Panc1 (cell line): ENCODE measurements around the gene FGF4. TPM values are rescaled to one million over a fixed set of nuclear protein-coding genes. Genes with fewer than 3 reads are reported as not detected.

ENCODE experiments used
- ATAC-seq: fragments of 200-7000 bp; cut with Tn5 transposase; 2 replicates; pipeline ENCODE4 v1.9.1; 2020; ENCODE audit warnings: mild to moderate bottlenecking, moderate library complexity
- BruUV-seq: library from RNA; stranded (reverse); fragments of 400-500 nt; replicated peaks from 2 replicates; lab custom pipeline; 2021; lab: Mats Ljungman, UMichigan
- CTCF ChIA-PET: fragments of 300-600 bp; sonication (Branson Sonifier 250); formaldehyde crosslinking; loops from one replicate; lab custom pipeline; 2022; ENCODE audit warnings: antibody characterized with exemption; lab: Charles Lee
- POLR2A ChIA-PET: fragments of 300-600 bp; sonication (Branson Sonifier 250); formaldehyde crosslinking; loops from one replicate; lab custom pipeline; 2022; ENCODE audit warnings: antibody characterized with exemption; lab: Charles Lee
- DNase-seq: peaks from one replicate; pipeline ENCODE4 v3.0.0-alpha.2; 2010; ENCODE audit warnings: low read depth, low spot score
- H3K27ac ChIP-seq: 2 replicates; pipeline ENCODE4 v1.5.1; 2011; ENCODE audit warnings: mild to moderate bottlenecking, low read length, inconsistent platforms
- H3K27me3 ChIP-seq: fragments of 200-500 bp; sonication (Bioruptor generic); 2 replicates; pipeline ENCODE4 v1.6.0; 2014; ENCODE audit warnings: low read length, inconsistent platforms; ENCODE audit not compliant: control insufficient read depth, insufficient read depth
- H3K36me3 ChIP-seq: fragments of 200-500 bp; sonication (Bioruptor generic); 2 replicates; pipeline ENCODE4 v1.5.1; 2014; ENCODE audit warnings: inconsistent platforms, mild to moderate bottlenecking, low read length, moderate library complexity; ENCODE audit not compliant: control insufficient read depth, insufficient read depth
- H3K4me1 ChIP-seq: 2 replicates; pipeline ENCODE4 v1.5.1; 2011; ENCODE audit warnings: inconsistent platforms, mild to moderate bottlenecking, low read length, moderate library complexity; ENCODE audit not compliant: control insufficient read depth, insufficient read depth
- H3K4me3 ChIP-seq, 2 experiments: 2 replicates each; pipeline ENCODE4 v1.5.1; 2011 to 2012; ENCODE audit warnings: low read depth in 2 of 2, low read length in 2 of 2, mild to moderate bottlenecking in 2 of 2, inconsistent platforms in 1 of 2, moderate library complexity in 1 of 2
- H3K9me3 ChIP-seq: fragments of 200-500 bp; sonication (Bioruptor generic); 2 replicates; pipeline ENCODE4 v1.5.1; 2014; ENCODE audit warnings: low read depth, mild to moderate bottlenecking, inconsistent platforms, low read length, moderate library complexity; ENCODE audit not compliant: control insufficient read depth, insufficient read depth
- CTCF ChIP-seq: fragments of 450-650 bp; IDR thresholded peaks from 2 replicates; pipeline ENCODE4 v1.5.1; 2017; ENCODE audit warnings: mild to moderate bottlenecking
- POLR2AphosphoS5 ChIP-seq: IDR thresholded peaks from 2 replicates; pipeline ENCODE4 v1.6.1; 2012; ENCODE audit warnings: mild to moderate bottlenecking, low read depth, low read length, moderate library complexity
- SIN3A ChIP-seq: IDR thresholded peaks from 2 replicates; pipeline ENCODE4 v1.6.1; 2012; ENCODE audit warnings: low read depth, mild to moderate bottlenecking, low read length, moderate library complexity, borderline replicate concordance; ENCODE audit not compliant: insufficient read depth
- TCF7L2 ChIP-seq: IDR thresholded peaks from 2 replicates; pipeline ENCODE4 v1.6.1; 2011; ENCODE audit warnings: mild to moderate bottlenecking, low read depth, low read length, inconsistent platforms
- in situ Hi-C: cut with HindIII; loops from 2 replicates; pipeline ENCODE4 v1.10.0; 2016; ENCODE audit warnings: low sequenced_read_pairs, low pct_unique_long_range_greater_than_20kb
- intact Hi-C: fragments of 100-400 bp; cut with micrococcal nuclease; formaldehyde crosslinking; loops from one replicate; pipeline ENCODE4 v1.10.0; 2022; ENCODE audit not compliant: unreplicated experiment
- total RNA-seq: library from RNA; stranded (reverse); gene quantifications from one replicate; pipeline ENCODE4 v1.2.1, GENCODE V29; 2021; ENCODE audit not compliant: unreplicated experiment
- TF ChIP-seq, protein P1 (sequence below), 2 experiments: IDR thresholded peaks; 2 replicates each; pipeline ENCODE4 v1.6.1; 2011 to 2012; ENCODE audit warnings: low read depth in 2 of 2, control low read depth in 1 of 2, low read length in 1 of 2, mild to moderate bottlenecking in 1 of 2, moderate library complexity in 1 of 2; ENCODE audit not compliant: insufficient read depth in 1 of 2

Gene FGF4
- total RNA-seq, 1 experiment from 2014 or later, result not detected

DNA sequence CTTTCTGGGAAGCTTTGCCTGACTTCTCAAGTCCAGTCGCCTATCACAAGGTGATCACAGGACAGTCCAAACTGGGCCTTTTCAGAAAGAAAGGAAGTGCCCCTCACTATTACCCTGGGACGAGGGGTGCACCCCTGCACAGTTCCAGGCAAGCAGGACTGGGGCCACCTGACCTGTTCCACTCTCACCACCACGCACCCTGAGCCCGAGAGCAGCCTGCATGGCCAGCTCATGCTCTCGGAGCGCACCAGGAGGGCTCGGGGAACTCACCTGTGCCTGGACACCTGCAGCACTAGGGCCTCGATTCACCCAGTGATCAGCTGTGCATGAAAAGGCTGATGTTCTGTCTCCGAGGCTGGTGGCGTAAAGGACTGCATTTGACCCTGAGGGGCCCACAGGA, 12.8 kb upstream of the FGF4 start:
- POLR2A ChIA-PET, result interaction anchor here (0.6 kb wide), 1 partner anchor 109 kb away, joined by 3 read pairs; no protein-coding TSS in a partner anchor
- in situ Hi-C loops, result no loop called here
- Histone ChIP-seq H3K27ac (no peak overlapping the region), H3K9me3 (no peaks in the 10 kb centered on the region), H3K4me3 (no peak overlapping the region), H3K27me3 (no peaks in the 10 kb centered on the region), H3K36me3 (no peaks in the 10 kb centered on the region), H3K4me1 (no peaks in the 10 kb centered on the region)
- intact Hi-C loops, result no loop called here
- CTCF ChIA-PET, result no interaction called here
- no peak for DNase-seq
- no peak for ATAC-seq
- no peak for TF ChIP-seq POLR2AphosphoS5
- TF ChIP-seq, protein P1, sequence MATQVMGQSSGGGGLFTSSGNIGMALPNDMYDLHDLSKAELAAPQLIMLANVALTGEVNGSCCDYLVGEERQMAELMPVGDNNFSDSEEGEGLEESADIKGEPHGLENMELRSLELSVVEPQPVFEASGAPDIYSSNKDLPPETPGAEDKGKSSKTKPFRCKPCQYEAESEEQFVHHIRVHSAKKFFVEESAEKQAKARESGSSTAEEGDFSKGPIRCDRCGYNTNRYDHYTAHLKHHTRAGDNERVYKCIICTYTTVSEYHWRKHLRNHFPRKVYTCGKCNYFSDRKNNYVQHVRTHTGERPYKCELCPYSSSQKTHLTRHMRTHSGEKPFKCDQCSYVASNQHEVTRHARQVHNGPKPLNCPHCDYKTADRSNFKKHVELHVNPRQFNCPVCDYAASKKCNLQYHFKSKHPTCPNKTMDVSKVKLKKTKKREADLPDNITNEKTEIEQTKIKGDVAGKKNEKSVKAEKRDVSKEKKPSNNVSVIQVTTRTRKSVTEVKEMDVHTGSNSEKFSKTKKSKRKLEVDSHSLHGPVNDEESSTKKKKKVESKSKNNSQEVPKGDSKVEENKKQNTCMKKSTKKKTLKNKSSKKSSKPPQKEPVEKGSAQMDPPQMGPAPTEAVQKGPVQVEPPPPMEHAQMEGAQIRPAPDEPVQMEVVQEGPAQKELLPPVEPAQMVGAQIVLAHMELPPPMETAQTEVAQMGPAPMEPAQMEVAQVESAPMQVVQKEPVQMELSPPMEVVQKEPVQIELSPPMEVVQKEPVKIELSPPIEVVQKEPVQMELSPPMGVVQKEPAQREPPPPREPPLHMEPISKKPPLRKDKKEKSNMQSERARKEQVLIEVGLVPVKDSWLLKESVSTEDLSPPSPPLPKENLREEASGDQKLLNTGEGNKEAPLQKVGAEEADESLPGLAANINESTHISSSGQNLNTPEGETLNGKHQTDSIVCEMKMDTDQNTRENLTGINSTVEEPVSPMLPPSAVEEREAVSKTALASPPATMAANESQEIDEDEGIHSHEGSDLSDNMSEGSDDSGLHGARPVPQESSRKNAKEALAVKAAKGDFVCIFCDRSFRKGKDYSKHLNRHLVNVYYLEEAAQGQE (IDR thresholded peaks at IDR 0.05; ENCODE audit: insufficient read depth in 1 of 2, low read depth in 2 of 2, low read length in 1 of 2), result no peak
- no peak for TF ChIP-seq CTCF
- TF ChIP-seq SIN3A, result no peak
- TF ChIP-seq TCF7L2, result no peak
- BruUV-seq, result no TSS peak

- POLR2A ChIA-PET, result interaction anchor here (0.6 kb wide), 1 partner anchor 109 kb away, joined by 3 read pairs; no protein-coding TSS in a partner anchor
- no peak overlapping the region for H3K4me3 ChIP-seq
- H3K4me1 ChIP-seq, result no peaks in the 10 kb centered on the region
- intact Hi-C loops, result no loop called here
- DNase-seq (no peak), ATAC-seq (no peak)
- in situ Hi-C loops, result no loop called here
- no TSS peak for BruUV-seq
- TF ChIP-seq CTCF (no peak), TCF7L2 (no peak), SIN3A (no peak), POLR2AphosphoS5 (no peak)
- TF ChIP-seq, protein P1 (IDR thresholded peaks at IDR 0.05; ENCODE audit: insufficient read depth in 1 of 2, low read depth in 2 of 2, low read length in 1 of 2), result no peak
- no peaks in the 10 kb centered on the region for H3K27me3 ChIP-seq
- CTCF ChIA-PET, result no interaction called here
- H3K27ac ChIP-seq, result no peak overlapping the region
- no peaks in the 10 kb centered on the region for H3K9me3 ChIP-seq
- H3K36me3 ChIP-seq, result no peaks in the 10 kb centered on the region
These were observed 12.3 kb upstream of the FGF4 start for GRCh38 chr11:69787457-69787856.
